Medulla oblongata (tissue), 1 donor: ENCODE data around the gene TUFT1.

Source experiments
- DNase-seq: peaks from one replicate; pipeline ENCODE4 v3.0.0-alpha.2; 2015; ENCODE audit errors: extremely low spot score

The TUFT1 gene

DNA sequence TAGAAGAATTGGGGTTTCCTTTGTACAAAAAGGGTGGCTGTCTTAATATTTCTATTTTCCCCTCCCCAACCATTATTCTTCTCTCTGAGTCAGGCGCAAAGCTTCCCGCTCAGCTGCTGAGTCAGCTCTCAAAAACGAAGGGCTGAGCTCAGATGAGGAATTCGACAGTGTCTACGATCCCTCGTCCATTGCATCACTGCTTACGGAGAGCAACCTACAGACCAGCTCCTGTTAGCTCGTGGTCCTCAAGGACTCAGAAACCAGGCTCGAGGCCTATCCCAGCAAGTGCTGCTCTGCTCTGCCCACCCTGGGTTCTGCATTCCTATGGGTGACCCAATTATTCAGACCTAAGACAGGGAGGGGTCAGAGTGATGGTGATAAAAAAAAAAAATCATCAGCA is 3.0 kb upstream of the TUFT1 start:
- no peak for DNase-seq

DNA sequence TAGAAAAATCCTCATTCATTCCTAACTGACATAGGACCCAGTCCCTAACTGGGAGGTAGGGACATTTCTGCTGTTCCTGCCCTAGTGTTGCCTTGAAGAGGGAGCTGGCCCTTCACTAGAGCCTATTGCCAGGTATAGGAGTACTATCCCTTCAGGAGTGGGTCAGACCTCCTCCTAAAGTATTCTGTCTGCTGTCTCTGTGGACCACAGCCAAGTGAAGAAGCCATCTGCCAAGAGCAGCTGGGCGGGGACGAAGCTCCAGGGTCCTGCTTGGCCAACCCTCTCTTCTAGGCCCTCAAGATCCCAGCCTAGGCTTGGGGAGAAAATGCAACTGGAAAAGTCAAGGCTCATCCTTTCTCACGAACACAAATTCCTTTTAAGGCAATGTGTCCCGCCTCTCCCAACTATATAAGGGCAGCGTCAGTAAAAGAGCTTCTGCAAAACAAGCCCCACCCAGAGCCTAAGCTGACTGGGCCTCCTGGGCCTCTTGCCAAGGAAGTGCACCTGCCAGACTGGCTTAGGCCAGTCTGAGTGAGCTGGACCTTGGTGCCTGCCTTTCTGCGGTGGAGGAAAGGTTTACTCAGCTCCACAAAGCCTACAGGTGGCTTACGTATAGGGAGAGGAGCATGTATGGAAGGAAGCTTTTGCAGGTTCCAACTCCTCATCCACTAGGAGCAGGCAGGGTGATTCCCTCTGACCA is 638 bp upstream of the TUFT1 start:
- DNase-seq = peak; percentile 54

DNA sequence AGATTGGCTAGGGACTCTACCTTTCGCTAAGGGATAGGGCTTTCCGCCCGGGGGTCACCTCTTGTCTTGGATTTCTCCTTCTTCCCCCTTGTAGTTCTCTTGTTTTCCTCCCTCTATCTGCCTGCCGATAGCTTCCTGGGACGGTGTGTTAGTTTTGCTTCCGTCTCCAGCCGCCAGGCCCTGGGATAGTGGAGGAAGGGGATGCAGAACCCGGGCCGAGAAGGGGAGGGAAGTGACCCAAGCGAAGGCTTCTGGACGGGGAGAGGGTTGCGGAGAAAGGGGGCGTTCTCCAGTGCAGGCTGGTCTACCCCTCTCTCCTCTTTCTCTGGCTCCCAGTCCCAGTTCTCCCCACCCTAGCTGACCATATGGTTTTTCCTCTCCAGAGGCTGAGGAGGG is 871 bp downstream of the TUFT1 start:
- DNase-seq = peak; percentile 12

DNA sequence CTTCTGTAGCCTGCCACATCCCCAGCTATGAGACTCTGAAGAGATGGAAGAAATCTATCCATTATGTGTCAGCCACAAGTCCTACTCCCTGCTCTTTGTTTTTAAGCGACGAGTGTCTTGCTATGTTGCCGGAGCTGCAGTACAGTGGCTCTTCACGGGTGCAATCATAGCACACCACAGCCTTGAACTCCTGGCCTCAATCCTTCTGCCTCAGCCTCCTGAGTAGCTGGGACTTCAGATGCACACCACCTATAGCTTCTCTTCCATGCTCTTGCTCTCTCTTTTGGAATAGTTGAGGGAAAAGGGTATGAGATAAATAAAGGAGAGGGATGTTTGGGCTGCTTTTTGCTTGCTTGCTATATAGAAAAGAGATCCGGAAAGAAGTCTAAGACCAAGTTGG is 1.6 kb downstream of the TUFT1 start:
- no peak for DNase-seq

DNA sequence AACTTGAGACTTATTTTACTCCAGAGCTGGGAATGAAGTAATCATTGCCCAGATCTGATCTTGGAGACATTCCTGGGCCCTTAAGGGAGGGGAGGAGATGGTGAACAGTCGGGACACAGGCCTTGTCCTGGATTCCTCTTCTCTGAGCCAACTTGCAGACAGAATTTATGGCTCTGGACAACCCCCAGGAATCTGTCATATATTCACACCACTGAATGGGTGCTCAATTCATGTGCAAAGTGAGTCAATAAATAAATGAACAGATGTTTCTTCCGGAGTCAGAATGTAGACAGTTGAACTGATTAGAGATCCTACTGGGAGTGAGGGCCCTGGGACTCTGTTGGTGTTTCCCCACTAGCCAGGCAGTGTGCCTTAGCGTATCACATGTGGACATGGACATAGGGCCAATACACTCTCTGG is 2.6 kb downstream of the TUFT1 start:
- DNase-seq = peak; percentile 9

DNA sequence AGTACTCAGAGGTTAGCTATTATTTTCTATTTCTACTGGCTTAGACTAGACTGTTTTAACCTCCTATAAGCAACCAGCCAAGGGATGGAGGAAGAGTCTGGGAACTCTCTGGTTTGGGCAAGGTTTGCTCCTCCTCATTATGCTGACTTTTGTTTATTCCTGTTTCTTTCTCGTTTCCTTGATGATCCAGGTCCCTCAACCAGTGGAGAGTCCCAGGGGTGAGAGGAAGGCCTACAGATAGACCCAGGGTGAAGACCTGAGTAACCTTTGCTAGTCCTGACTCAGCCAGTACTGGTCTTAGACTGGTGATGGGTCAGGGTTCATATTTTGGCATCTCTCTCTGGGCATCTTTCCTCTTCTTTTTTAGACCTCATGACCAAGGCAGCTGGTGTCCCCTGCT is 5.4 kb downstream of the TUFT1 start:
- no peak for DNase-seq

DNA sequence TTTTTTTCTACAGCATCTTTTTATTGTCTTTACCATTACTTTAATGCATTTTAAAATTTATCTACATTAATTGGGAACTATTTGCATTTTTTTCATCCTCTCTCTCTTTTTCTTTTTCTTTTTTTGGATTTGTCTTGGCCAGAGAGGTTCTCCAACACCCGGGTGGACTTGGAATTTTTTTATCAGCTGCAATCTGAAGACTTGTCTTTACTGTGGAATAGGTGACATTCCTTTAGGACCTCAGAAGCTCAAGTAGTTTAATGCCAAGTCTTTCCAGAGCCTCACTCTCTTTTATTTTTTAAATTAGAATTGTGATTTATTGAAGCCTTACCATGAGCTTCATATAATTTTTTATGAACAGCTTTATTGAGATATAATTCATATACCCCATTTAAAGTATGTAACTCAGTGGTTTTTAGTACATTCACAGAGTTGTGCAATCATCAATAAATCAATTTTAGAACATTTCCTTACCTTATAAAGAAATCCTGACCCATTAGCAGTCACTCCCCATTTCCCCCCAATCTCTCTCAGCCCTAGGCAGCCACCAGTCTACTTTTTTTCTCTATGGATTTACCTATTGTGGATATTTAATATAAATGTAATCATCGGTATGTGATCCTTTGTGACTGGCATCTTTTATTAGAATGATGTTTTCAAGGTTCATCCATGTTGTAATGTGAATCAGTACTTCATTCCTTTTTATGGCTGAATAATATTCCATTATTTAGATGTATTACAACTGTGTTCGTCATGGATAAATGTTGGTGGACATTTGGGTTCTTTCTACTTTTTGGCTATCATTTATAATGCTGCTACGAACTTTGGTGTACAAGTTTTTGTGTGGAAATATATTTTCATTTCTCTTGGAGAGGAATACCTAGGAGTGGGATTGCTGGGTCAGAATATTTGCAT is 6.2 kb downstream of the TUFT1 start:
- no peak for DNase-seq

DNA sequence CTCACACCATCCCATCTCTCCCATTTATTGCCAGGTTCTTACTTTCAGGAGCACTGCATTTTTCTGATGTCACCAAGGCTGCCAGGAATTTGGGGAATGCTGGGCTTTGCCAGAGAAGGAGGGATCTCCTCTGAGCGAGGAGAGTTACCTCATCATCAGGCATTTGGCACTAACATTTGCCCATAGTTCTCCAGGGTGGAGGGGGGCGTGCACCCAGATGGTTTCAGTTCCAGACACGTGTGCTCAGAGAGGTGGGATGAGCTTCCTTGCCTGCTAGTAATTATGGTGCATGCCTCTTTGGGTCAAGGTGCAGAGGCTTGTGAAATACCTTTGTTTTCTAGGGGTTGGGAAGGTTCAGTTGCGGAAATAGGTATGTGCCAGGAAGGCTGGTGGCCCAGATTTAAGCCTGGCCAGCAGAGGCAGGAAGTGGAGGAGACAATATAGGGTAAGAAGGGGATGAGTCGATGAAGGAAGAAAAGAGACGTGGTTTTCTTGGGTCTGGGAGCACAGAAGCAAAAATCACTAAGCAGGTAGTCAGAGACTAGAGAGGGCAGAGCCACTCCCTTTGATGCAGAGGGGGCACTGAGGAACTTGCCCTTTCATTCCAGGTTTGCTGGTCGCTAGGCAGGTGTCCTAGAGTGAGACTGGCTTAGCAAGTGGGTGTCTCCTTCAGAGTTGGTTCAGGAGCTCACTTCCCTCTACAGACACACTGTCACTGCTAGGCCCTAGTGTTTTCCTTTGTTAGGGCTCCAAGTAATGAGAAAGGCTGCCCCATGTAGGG is 7.2 kb downstream of the TUFT1 start:
- no peak for DNase-seq

DNA sequence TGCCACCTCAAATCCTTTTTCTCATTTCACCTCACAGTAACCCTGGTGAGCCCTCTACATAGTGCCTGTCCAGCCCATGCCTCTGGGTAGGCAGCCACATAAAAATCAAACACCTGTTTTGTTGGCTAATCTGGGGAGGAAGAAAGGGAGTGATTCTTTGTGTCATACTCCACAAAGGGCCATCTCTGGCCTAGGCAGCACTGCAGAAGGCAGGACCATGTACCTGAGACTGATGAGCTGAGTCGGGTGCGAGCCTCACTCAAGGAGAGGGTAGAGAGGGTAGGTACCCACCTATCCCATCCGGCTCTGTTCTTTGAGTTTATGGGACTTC is 7.8 kb downstream of the TUFT1 start:
- no peak for DNase-seq

DNA sequence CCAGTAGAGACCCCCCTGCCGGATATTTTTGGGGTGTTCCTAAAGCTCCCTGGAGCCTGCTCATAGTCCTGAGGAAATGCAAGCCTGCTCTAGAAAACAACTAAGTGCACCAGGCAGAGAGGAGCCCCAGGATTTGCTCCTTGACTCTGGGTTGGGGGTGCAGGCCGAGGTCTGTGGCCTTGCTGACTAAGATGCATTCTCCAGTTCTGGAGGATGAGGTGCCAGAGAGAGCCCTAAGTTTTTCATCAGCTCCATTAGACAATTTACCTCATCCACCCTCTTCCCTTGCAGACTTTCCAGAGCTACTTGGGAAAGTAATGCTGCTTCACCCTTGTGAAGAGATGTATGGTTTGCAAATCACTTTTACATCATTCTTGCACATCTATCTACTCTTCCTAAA is 9.1 kb downstream of the TUFT1 start:
- DNase-seq = no peak

DNA sequence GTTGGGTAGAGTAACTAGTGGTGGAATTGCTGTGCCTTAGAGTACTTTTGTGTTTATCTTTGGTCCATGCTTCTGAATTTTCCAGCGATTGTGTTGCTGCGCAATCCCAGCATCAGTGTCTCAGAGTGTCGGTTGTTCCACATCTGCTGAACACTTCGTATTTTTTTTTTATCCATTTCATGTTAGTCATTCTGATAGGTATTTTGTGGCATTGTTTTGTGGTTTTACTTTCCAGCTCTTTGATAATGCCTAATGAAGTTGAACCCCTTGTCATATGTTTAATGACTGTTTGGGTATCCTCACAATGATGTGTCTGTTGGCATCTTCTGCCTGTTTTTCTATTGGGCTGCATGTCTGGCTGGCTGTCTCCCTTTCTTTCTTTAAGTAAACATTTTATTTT is 13.6 kb downstream of the TUFT1 start:
- no peak for DNase-seq

DNA sequence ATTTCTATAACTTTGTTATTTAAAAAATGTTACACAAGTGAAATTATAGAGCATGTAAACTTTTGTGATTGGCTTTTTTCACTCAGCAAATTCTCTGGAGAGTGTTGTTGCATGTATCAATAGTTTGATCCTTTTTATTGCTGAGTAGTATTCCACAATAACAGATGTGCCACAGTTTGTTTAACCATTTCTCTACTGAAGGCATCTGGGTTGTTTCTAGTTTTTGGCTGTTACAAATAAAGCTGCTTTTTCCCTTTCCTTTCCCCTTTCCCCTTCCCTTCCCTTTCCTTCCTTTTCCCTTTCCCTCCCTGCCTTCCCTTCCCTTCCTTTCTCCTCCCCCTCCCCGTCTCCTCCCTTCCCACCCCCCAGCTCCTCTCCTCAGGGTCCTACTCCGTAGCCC is 15.9 kb downstream of the TUFT1 start:
- DNase-seq = no peak

DNA sequence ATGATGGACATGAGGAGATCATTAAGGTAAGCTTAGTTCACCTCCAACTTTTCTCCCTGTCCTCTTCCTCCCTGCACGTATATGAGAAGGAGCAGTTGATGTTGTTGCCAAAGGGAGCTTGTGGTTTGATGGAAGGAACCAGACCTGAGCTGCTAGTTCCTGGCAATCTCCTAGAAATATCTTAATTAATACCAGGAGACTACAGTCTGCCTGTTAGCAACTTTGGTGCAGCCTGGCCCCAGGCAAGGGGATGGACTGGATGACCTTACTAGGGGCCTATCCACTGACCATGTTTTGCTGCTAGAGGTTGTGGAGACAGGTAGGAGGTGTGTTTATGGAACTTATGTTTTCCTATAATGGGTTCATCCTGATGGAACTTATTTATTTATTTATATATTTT is 22.6 kb downstream of the TUFT1 start:
- no peak for DNase-seq

DNA sequence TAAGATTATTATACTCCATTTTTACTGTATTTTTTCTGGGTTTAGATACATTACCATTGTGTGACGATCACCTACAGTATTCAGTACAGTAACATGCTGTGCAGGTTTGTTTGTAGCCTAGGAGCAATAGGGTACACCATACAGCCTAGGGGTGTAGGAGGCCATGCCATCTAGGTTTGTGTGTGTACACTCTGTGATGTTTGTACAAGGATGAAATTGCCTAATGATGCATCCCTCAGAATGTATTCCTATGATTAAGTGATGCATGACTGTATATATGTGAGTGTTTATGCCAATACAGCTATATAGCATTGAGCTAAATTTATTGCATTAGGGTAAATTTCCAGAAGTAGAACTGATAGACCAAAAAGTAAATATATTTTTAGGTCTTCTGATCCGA is 23.3 kb downstream of the TUFT1 start:
- DNase-seq = no peak

DNA sequence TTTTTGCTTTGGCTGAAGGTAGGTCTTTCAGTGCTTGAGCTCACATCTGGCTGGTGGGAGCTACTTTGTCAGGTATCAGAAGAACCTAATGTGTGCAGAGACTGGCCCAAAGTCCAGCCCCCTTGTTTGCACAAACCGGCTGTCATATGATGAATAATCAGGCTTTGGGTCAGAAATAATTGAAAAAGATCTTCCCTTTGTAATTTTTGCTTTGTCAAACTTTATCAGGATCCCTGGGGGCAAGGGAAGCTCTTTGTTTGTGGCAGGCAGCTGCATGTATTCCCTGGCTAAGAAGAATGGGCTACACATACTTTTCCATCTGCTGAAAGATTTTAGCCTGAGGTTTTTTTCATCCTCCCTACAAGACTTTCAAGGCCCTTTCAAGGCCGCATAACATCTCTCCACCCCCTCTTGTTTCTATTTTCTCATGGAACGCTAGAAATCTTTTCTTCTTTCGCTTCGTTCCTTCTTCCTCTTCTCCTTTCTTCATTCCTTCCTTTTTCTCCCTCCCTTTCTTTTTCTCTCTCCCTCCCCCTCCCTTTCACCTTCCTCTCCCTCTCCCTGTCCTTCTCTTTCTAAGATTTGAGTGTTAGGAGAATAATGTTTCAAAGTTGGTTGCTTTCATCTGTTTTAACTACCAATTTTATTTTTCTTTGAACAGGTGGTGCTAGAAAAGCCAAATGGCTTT is 25.5 kb downstream of the TUFT1 start:
- DNase-seq = no peak

DNA sequence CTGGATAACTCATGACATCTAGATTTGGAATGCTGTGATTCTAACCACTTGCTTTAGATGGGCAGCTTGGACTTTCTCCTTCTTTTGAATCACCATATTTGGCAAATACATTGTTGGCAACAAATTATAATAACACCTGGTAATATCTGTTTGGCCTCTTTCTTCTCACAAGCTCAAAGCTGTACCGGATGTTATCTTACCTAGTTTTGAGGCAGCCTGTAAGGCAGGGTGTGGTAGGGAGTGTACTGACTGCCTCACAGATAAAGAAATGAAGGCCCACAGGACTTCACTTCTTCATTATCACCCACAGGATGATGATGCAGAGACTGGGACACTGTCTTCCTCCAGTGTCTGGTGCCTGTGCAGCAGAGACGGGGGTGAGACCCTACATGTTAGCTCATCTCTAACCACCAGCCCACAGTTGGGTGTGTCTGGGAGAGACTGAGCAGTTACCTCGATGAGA is 28.5 kb downstream of the TUFT1 start:
- DNase-seq = no peak

DNA sequence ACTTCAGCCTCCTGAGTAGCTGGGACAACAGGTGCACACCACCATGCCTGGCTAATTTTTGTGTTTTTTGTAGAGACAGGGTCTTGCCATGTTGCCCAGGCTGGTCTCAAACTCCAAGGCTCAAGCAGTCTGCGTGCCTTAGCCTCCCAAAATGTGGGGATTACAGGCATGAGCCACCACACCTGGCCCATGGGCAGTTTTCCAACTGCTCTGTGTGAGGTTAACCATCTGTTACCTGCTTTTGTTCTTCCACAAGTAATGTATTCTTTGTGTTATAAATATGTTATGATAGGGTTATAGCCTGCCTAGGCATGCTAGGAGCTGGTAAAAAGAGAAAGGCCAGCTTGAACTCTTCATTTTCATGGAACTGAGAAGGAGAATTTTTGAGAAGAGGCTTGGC is 30.7 kb downstream of the TUFT1 start:
- no peak for DNase-seq

DNA sequence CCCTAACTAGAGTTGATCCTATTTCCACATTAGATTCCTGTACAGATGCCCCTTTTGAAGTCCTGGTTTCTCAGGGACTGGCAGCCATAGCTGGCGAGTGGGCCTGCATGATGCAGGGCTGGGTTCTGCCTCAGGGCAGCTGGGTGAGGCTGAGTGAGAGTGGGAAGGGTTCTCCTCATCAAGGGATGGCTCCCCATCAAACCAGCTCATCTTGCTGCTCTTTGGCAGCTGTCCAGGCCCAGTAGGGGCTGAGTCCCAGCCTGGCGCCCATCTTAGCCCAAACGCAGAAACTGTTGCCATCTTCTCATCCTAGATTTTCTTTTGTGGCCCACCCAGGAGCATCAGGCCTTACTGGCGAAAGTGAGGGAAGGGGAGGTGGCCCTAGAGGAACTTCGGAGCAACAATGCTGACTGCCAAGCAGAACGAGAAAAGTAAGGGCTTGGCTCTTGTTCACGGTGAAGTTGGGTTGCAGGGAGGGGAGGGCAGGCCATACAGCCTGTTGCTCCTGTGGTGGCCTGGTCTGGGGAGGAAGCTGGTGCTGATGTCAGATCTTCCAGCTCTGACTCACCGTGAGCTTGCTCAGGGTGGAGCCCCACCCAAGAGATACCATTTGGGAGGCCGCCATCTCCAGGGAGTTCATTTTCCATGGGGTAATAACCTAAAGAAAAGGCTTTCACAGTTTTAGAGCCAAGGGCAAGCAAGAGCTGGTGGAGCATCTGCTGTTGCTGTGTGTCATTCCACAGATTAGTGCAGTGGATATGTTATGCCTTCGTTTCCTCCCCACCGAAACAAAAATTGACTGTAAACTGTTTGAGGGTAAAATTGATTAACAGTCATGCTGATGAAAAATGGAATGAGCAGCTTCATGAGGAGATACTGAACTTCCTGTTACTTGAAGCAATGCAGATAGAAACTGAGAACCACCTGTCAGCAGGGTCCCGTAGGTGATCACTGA is 34.7 kb downstream of the TUFT1 start:
- DNase-seq = no peak

DNA sequence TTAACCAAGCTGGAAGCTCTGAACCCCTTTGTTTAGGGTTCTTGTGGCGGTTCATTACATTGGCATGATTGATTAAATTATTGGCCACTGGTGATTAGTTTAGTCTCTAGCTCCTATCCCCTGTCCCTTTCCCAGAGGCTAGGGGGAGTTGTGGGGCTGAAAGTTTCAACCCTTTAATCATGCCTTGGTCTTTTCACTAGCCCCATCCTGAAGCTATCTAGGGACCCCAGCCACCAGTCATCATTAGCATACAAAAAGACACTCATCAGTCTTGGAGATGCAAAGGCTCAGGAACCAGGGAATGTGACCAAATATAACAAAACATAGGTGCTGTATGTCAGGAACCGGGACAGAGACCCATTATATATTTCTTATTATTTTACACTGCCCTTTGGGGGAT is 37.1 kb downstream of the TUFT1 start:
- DNase-seq = no peak

DNA sequence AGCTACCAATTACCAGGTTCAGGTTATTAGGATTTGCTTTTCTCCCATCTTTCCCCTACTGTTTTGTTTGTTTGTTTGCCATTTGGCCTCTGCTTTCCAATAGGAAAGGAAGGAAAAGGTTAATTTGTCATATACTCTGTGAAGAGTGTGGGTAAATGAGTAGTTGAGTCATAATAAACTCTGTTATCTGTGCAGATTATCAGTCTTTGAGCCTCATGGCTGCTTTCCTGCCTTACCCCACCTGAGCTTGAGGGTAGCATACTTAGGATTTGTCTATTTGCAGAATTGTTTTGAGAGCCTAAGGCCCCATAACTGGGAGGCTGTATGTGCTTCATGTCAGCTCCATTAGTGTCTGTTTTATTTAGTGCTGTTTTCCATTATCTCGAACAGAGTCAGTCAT is 38.8 kb downstream of the TUFT1 start:
- DNase-seq = no peak
